Stimulated activated memory B cell treated with anti-CD40 and anti-IgM and Interleukin-4, amounts not matched to agents 10 μg/mL and 1 μg/mL and 100 μg/mL, for 72 hours (primary cell): ENCODE results near the gene TRAF2.
"Not testable (repeated sequence)": the region's sequence is repeated elsewhere in the genome, so short reads cannot be mapped to it uniquely, and the experiment has no call there.

Experiments
- ATAC-seq: fragments of 150-1000 bp; cut with Tn5 transposase; 2 replicates; pipeline ENCODE4 v1.10.0; 2021
- H3K27ac Mint-ChIP-seq: one replicate; pipeline ENCODE4 v1.8.0; 2022; ENCODE audit warnings: mild to moderate bottlenecking, mixed read lengths
- H3K27me3 Mint-ChIP-seq: one replicate; pipeline ENCODE4 v1.8.0; 2022; ENCODE audit warnings: mixed read lengths
- H3K36me3 Mint-ChIP-seq: one replicate; pipeline ENCODE4 v1.8.0; 2022; ENCODE audit warnings: mixed read lengths
- H3K4me1 Mint-ChIP-seq: one replicate; pipeline ENCODE4 v1.8.0; 2022; ENCODE audit warnings: mixed read lengths
- H3K4me3 Mint-ChIP-seq: one replicate; pipeline ENCODE4 v1.8.0; 2022; ENCODE audit warnings: mild to moderate bottlenecking, moderate library complexity, mixed read lengths
- H3K9me3 Mint-ChIP-seq: one replicate; pipeline ENCODE4 v1.8.0; 2022; ENCODE audit warnings: mixed read lengths

TRAF2 gene

GRCh38 chr9:136885950-136886578 lies at the start of gene TRAF2:
TSS of gene TRAF2 (plus strand) at chr9:136886516. CDS start at chr9:136898741, 12,225 bp downstream.
- H3K27me3 Mint-ChIP-seq: no peaks in the 10 kb centered on the region
- peak; percentile 95 for ATAC-seq
- H3K4me1 Mint-ChIP-seq: peaks cover 49% of the 10 kb centered on the region

GRCh38 chr9:136837146-136837855 lies 49.0 kb upstream of the TRAF2 start:
- no peak overlapping the region for H3K4me3 Mint-ChIP-seq
- no peaks in the 10 kb centered on the region for H3K9me3 Mint-ChIP-seq
- peaks cover 10% of the 10 kb centered on the region for H3K36me3 Mint-ChIP-seq
- peaks cover 5% of the 10 kb centered on the region for H3K4me1 Mint-ChIP-seq
- no peak for ATAC-seq
- no peak overlapping the region for H3K27ac Mint-ChIP-seq
- H3K27me3 Mint-ChIP-seq: no peaks in the 10 kb centered on the region

More at GRCh38 chr9:136885950-136886578, at the start of gene TRAF2:
- no peaks in the 10 kb centered on the region for H3K9me3 Mint-ChIP-seq
- peak within 1 kb of the TSS; percentile 95 for H3K4me3 Mint-ChIP-seq
- no peaks in the 10 kb centered on the region for H3K36me3 Mint-ChIP-seq
- H3K27ac Mint-ChIP-seq: peak within 1 kb of the TSS; percentile 78

GRCh38 chr9:136837856-136838277 lies 48.4 kb upstream of the TRAF2 start:
- not testable (repeated sequence) for ATAC-seq, H3K9me3 Mint-ChIP-seq, H3K27ac Mint-ChIP-seq, H3K4me3 Mint-ChIP-seq, H3K27me3 Mint-ChIP-seq, H3K36me3 Mint-ChIP-seq, H3K4me1 Mint-ChIP-seq

- no peak overlapping the region for H3K4me3 Mint-ChIP-seq
- H3K4me1 Mint-ChIP-seq: peaks cover 13% of the 10 kb centered on the region
- no peak for ATAC-seq
- H3K27ac Mint-ChIP-seq: no peak overlapping the region
- no peaks in the 10 kb centered on the region for H3K9me3 Mint-ChIP-seq
- H3K36me3 Mint-ChIP-seq: peaks cover 7% of the 10 kb centered on the region
- no peaks in the 10 kb centered on the region for H3K27me3 Mint-ChIP-seq
These were observed 47.7 kb upstream of the TRAF2 start for GRCh38 chr9:136838314-136839228.

GRCh38 chr9:136839229-136840139 lies 46.8 kb upstream of the TRAF2 start:
- H3K4me3 Mint-ChIP-seq: no peak overlapping the region
- no peak for ATAC-seq

GRCh38 chr9:136840140-136840876 lies 46.0 kb upstream of the TRAF2 start:
- H3K36me3 Mint-ChIP-seq: peaks cover 7% of the 10 kb centered on the region
- H3K4me3 Mint-ChIP-seq: no peak overlapping the region
- ATAC-seq: no peak
- H3K27ac Mint-ChIP-seq: no peak overlapping the region
- H3K9me3 Mint-ChIP-seq: no peaks in the 10 kb centered on the region
- peaks cover 16% of the 10 kb centered on the region for H3K4me1 Mint-ChIP-seq
- no peaks in the 10 kb centered on the region for H3K27me3 Mint-ChIP-seq

More at GRCh38 chr9:136839229-136840139, 46.8 kb upstream of the TRAF2 start:
- Mint-ChIP-seq H3K9me3 (no peaks in the 10 kb centered on the region), H3K27ac (no peak overlapping the region), H3K4me1 (peaks cover 16% of the 10 kb centered on the region), H3K36me3 (peaks cover 7% of the 10 kb centered on the region), H3K27me3 (no peaks in the 10 kb centered on the region)

GRCh38 chr9:136840877-136841645 lies 45.3 kb upstream of the TRAF2 start:
- H3K27ac Mint-ChIP-seq: no peak overlapping the region

GRCh38 chr9:136841646-136842379 lies 44.5 kb upstream of the TRAF2 start:
- not testable (repeated sequence) for H3K9me3 Mint-ChIP-seq, H3K27me3 Mint-ChIP-seq, ATAC-seq, H3K36me3 Mint-ChIP-seq
- H3K27ac Mint-ChIP-seq: peak overlapping the region; percentile 73
- H3K4me3 Mint-ChIP-seq: peak overlapping the region; percentile 91
- H3K4me1 Mint-ChIP-seq: peaks cover 16% of the 10 kb centered on the region

More at GRCh38 chr9:136840877-136841645, 45.3 kb upstream of the TRAF2 start:
- Mint-ChIP-seq H3K4me1 (peaks cover 16% of the 10 kb centered on the region), H3K27me3 (no peaks in the 10 kb centered on the region), H3K9me3 (no peaks in the 10 kb centered on the region), H3K36me3 (peaks cover 7% of the 10 kb centered on the region), H3K4me3 (no peak overlapping the region)
- no peak for ATAC-seq

GRCh38 chr9:136842380-136842948 lies 43.9 kb upstream of the TRAF2 start, which contains the start of gene AJM1:
TSS of gene AJM1 (plus strand) at chr9:136842478. CDS start at chr9:136844415, 1,937 bp downstream.
- H3K27ac Mint-ChIP-seq: peak within 1 kb of the TSS; percentile 73
- not testable (repeated sequence) for H3K27me3 Mint-ChIP-seq, H3K9me3 Mint-ChIP-seq, H3K36me3 Mint-ChIP-seq
- peaks cover 19% of the 10 kb centered on the region for H3K4me1 Mint-ChIP-seq
- peak within 1 kb of the TSS; percentile 91 for H3K4me3 Mint-ChIP-seq
- peak; percentile 88 for ATAC-seq

- Mint-ChIP-seq H3K27me3 (peaks cover 12% of the 10 kb centered on the region), H3K4me1 (peaks cover 27% of the 10 kb centered on the region), H3K4me3 (peak overlapping the region; percentile 53)
- H3K27ac Mint-ChIP-seq, H3K36me3 Mint-ChIP-seq, ATAC-seq, H3K9me3 Mint-ChIP-seq: not testable (repeated sequence)
These were observed 43.0 kb upstream of the TRAF2 start for GRCh38 chr9:136843159-136843800.

- not testable (repeated sequence) for H3K27ac Mint-ChIP-seq, H3K36me3 Mint-ChIP-seq, ATAC-seq, H3K9me3 Mint-ChIP-seq
- H3K4me1 Mint-ChIP-seq: peaks cover 29% of the 10 kb centered on the region
- H3K27me3 Mint-ChIP-seq: peaks cover 14% of the 10 kb centered on the region
- peak overlapping the region; percentile 53 for H3K4me3 Mint-ChIP-seq
These were observed 42.2 kb upstream of the TRAF2 start for GRCh38 chr9:136843801-136844740.
